MCF 10A (cell line): ENCODE results near the gene EXOC3L2. TPM values are rescaled to one million over a fixed set of nuclear protein-coding genes. Genes with fewer than 3 reads are reported as not detected.

Source experiments
- BruUV-seq: library from RNA; stranded (reverse); fragments of 400-500 nt; replicated peaks from 2 replicates; lab custom pipeline; 2021; lab: Mats Ljungman, UMichigan
- CTCF ChIA-PET: fragments of 300-600 bp; sonication (Branson Sonifier 250); formaldehyde crosslinking; extraction: SDS; loops from one replicate; lab custom pipeline; 2021; ENCODE audit warnings: antibody characterized with exemption, inconsistent platforms; lab: Yijun Ruan, JAX
- POLR2A ChIA-PET: fragments of 300-600, 350-650 bp; sonication (Branson Sonifier 250); formaldehyde crosslinking; extraction: SDS; loops from one replicate; lab custom pipeline; 2020; ENCODE audit warnings: antibody characterized with exemption, inconsistent platforms; lab: Yijun Ruan, JAX
- DNase-seq: peaks from one replicate; pipeline ENCODE4 v3.0.0-alpha.2; 2018; ENCODE audit not compliant: unreplicated experiment
- H3K27ac Mint-ChIP-seq: one replicate; pipeline ENCODE4 v1.8.0; 2022; ENCODE audit warnings: mild to moderate bottlenecking, low read depth, mixed read lengths; ENCODE audit not compliant: unreplicated experiment
- H3K27me3 Mint-ChIP-seq: one replicate; pipeline ENCODE4 v1.8.0; 2022; ENCODE audit warnings: mixed read lengths; ENCODE audit not compliant: insufficient read depth, unreplicated experiment
- H3K36me3 Mint-ChIP-seq: one replicate; pipeline ENCODE4 v1.8.0; 2022; ENCODE audit warnings: mild to moderate bottlenecking, moderate library complexity, mixed read lengths; ENCODE audit not compliant: insufficient read depth, unreplicated experiment
- H3K4me1 Mint-ChIP-seq: one replicate; pipeline ENCODE4 v1.8.0; 2022; ENCODE audit warnings: mixed read lengths; ENCODE audit not compliant: insufficient read depth, unreplicated experiment
- H3K4me3 Mint-ChIP-seq: one replicate; pipeline ENCODE4 v1.8.0; 2022; ENCODE audit warnings: mild to moderate bottlenecking, moderate library complexity, mixed read lengths; ENCODE audit not compliant: unreplicated experiment
- H3K9me3 Mint-ChIP-seq: one replicate; pipeline ENCODE4 v1.8.0; 2022; ENCODE audit warnings: mixed read lengths; ENCODE audit not compliant: unreplicated experiment
- intact Hi-C: fragments of 100-400 bp; cut with micrococcal nuclease; formaldehyde crosslinking; loops from 2 replicates; pipeline ENCODE4 v1.14.1; 2022
- total RNA-seq: library from RNA; stranded (reverse); gene quantifications from 2 replicates; pipeline ENCODE4 v1.2.3, GENCODE V29; 2022
- TF ChIP-seq, protein P1 (sequence below): fragments of 200-600 bp; IDR thresholded peaks from one replicate; pipeline ENCODE4 v1.8.0; 2022; ENCODE audit warnings: antibody characterized with exemption, mild to moderate bottlenecking; ENCODE audit not compliant: unreplicated experiment

Gene EXOC3L2
- total RNA-seq, 1 experiment from 2014 or later = not detected

DNA sequence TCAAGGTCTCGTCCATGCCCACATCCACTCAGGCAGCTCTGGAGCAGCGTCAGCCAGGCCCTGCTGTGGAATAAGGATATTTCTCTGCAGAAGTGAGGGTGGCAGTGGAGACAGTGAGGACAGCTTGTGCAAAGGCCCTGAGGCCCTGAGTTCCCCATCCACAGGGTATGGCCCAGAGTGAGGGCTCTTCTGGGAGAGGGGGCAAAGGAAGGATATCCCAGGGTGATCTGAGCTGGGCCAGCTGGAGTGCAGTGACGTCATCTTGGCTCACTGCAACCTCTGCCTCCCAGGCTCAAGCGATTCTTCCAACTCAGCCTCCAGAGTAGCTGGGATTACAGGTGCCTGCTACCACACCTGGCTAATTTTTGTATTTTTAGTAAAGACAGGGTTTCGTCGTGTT is 17.4 kb upstream of the EXOC3L2 start:
- DNase-seq = no peak
- intact Hi-C loops = no loop called here
- CTCF ChIA-PET = interaction anchor here (0.8 to 1.3 kb wide), 2 partner anchors 9 to 13 kb away, joined by 3 read pairs; no protein-coding TSS in a partner anchor
- H3K36me3 Mint-ChIP-seq = peaks cover 9% of the 10 kb centered on the region
- H3K4me3 Mint-ChIP-seq = no peak overlapping the region
- no peaks in the 10 kb centered on the region for H3K27me3 Mint-ChIP-seq
- TF ChIP-seq, protein P1, sequence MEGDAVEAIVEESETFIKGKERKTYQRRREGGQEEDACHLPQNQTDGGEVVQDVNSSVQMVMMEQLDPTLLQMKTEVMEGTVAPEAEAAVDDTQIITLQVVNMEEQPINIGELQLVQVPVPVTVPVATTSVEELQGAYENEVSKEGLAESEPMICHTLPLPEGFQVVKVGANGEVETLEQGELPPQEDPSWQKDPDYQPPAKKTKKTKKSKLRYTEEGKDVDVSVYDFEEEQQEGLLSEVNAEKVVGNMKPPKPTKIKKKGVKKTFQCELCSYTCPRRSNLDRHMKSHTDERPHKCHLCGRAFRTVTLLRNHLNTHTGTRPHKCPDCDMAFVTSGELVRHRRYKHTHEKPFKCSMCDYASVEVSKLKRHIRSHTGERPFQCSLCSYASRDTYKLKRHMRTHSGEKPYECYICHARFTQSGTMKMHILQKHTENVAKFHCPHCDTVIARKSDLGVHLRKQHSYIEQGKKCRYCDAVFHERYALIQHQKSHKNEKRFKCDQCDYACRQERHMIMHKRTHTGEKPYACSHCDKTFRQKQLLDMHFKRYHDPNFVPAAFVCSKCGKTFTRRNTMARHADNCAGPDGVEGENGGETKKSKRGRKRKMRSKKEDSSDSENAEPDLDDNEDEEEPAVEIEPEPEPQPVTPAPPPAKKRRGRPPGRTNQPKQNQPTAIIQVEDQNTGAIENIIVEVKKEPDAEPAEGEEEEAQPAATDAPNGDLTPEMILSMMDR = no peak
- BruUV-seq = no TSS peak
- POLR2A ChIA-PET = no interaction called here
- no peaks in the 10 kb centered on the region for H3K9me3 Mint-ChIP-seq
- no peaks in the 10 kb centered on the region for H3K4me1 Mint-ChIP-seq
- H3K27ac Mint-ChIP-seq = no peak overlapping the region

GRCh38 chr19:45258862-45259261 is 13.7 kb upstream of the EXOC3L2 start:
- Mint-ChIP-seq H3K9me3 (no peaks in the 10 kb centered on the region), H3K4me1 (no peaks in the 10 kb centered on the region), H3K27ac (no peak overlapping the region), H3K36me3 (peaks cover 10% of the 10 kb centered on the region), H3K27me3 (no peaks in the 10 kb centered on the region), H3K4me3 (no peak overlapping the region)
- intact Hi-C loops = no loop called here
- BruUV-seq = no TSS peak
- DNase-seq = no peak
- ChIA-PET CTCF (interaction anchor here (0.6 to 0.9 kb wide), 3 partner anchors 9 to 677 kb away, joined by 3 to 4 read pairs (median 3); no protein-coding TSS in a partner anchor), POLR2A (no interaction called here)
- TF ChIP-seq, protein P1 = no peak

- no peaks in the 10 kb centered on the region for H3K9me3 Mint-ChIP-seq
- no peak overlapping the region for H3K27ac Mint-ChIP-seq
- no peak overlapping the region for H3K4me3 Mint-ChIP-seq
- intact Hi-C loops = no loop called here
- DNase-seq = no peak
- no peaks in the 10 kb centered on the region for H3K27me3 Mint-ChIP-seq
- H3K36me3 Mint-ChIP-seq = peaks cover 5% of the 10 kb centered on the region
- POLR2A ChIA-PET = no interaction called here
- CTCF ChIA-PET = interaction anchor here (0.6 to 1.2 kb wide), 4 partner anchors 13 to 305 kb away, joined by 3 to 5 read pairs (median 4); no protein-coding TSS in a partner anchor
- H3K4me1 Mint-ChIP-seq = peaks cover 13% of the 10 kb centered on the region
- BruUV-seq = no TSS peak
- TF ChIP-seq, protein P1 = no peak
These were observed 11.6 kb upstream of the EXOC3L2 start for GRCh38 chr19:45256836-45257235.

- peaks cover 5% of the 10 kb centered on the region for H3K36me3 Mint-ChIP-seq
- ChIA-PET POLR2A (no interaction called here), CTCF (no interaction called here)
- H3K27ac Mint-ChIP-seq = no peak overlapping the region
- no peaks in the 10 kb centered on the region for H3K9me3 Mint-ChIP-seq
- no peaks in the 10 kb centered on the region for H3K27me3 Mint-ChIP-seq
- BruUV-seq = no TSS peak
- intact Hi-C loops = no loop called here
- DNase-seq = no peak
- TF ChIP-seq, protein P1 = no peak
- no peak overlapping the region for H3K4me3 Mint-ChIP-seq
- H3K4me1 Mint-ChIP-seq = peaks cover 17% of the 10 kb centered on the region
These were observed 10.5 kb upstream of the EXOC3L2 start for GRCh38 chr19:45255611-45256157.
